OCI-M2 (cell line): ENCODE results near the gene ATF7IP.

Experiments used
- DNase-seq: peaks from one replicate; lab custom pipeline; 2025; ENCODE audit not compliant: unreplicated experiment; lab: John Stamatoyannopoulos, UW

The ATF7IP gene

DNA sequence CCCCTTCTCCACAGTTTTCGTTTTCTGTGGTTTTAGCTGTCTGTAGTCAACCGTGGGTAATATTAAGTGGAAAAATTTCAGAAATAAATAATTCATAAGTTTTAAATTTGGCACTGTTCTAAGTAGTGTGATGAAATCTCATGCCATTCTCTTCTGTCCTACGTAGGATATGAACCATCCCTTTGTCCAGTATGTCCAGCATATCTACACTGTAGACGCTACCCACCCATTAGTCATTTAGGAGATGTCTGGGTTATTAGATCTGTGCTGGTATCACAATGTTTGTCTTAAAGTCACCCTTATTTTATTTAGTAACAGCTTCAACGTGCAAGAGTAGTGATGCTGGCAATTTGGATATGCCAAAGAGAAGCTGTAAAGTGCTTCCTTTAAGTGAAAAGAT lies 44.7 kb downstream of the ATF7IP start:
- DNase-seq = no peak

DNA sequence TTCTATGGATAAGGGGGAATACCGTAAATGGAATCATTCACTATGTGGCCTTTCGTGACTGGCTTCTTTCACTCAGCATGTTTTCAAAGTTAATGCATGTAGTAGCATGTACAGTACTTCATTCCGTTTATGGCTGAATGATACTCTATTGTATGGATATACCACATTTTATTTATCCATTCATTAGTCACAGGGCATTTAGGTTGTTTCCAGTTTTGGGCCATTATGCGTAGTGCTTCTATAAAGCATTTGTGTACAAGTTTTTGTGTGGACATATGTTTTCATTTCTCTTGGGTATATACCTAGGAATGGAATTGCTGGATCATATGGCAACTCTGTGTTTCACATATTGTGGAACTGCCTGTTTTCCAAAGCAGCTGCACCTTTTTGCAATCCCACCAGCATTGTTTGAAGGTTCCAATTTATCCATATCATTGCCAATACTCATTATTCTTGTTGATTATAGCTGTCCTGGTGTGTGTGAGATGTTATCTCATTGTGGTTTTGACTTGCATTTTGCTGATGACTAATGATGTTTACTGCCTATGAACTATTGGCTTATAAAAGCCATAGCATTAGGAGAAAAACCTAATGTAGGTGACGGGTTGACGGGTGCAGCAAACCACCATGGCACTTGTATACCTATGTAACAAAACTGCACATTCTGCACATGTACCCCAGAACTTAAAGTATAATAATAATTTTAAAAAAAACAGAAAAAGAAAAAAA lies 45.5 kb downstream of the ATF7IP start:
- DNase-seq = no peak

DNA sequence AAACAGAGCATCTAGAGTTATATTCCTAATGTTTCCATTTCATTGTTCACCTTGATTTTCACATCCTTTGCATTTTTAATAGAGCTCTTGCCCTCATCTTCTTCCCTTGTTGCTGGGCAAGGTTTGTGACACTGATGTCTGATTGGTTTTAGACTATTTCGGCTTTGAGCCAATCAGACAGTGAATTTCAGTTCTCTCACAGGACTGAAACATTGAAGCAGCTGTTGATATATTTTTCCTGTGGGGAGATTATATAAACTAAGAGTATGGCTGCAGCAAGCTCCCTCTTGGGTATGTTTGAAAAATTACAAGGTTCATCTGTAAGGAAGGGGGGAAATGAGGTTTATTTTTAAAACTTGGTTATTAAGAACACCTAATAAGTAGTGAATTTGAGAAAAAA lies 51.2 kb downstream of the ATF7IP start:
- no peak for DNase-seq

DNA sequence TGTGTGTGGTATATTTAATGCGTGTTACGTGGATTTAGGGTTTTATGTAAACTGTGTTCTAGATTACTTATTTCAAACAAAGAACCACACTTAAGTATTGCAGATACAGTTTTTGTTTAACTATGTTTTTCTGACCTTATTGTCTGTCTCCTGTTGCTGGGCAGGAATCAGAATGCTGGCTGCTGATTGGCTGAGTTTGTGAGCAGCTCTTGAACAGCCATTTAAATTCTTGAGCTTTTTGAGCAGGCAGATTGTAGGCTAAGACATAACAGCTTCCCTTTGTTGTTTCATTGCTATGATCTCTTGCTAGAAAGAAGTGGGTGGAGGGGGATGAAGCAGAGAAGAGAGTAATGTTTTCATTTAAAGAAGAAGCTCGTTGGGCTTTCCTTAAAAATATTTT lies 52.2 kb downstream of the ATF7IP start:
- DNase-seq = no peak

DNA sequence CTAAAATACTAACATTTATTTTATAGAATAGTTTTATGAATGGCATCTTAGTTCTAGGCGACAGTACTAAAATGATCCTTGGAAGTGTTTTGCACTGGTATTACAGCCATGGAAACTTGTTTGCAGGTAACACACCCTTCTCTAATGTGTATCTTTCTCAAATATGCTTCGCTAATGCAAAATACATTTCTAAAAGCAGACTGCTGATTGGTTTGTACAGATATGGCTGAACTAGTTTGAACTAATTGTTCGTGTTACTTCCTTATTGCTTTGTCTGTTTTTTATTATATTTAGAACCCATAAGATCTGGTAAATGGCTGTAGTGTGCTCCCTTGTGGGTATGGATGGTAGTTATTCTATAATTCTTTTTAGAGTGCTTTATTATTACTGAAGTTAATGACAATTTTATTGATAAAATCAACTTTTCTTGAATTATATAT lies 53.0 kb downstream of the ATF7IP start:
- no peak for DNase-seq

DNA sequence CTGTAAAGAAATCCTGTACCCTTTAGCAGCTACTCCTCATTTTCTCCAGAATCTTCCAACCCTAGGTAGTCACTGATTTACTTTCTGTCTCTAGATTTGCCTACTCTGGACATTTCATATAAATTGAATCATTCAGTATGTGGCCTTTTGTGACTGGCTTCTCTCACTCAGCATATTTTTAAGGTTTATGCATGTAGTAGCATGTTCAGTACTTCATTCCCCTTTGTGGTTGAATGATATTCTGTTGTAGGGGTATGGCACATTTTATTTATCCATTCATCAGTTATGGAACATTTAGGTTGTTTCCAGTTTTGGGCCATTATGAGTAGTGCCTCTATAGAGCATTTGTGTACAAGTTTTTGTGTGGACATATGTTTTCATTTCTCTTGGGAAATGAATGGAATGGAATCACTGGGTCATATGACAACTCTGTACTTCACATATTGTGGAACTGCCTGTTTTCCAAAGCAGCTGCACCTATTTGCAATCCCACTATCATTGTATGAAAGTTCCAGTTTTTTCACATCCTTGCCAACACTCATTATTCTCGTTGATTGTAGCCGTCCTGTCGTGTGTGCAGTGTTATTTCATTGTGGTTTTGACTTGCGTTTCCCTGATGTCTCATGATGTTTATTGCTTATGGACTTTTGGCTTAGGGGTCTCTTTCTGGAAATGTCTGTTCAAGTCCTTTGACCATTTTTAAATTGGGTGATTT lies 57.2 kb downstream of the ATF7IP start:
- no peak for DNase-seq

DNA sequence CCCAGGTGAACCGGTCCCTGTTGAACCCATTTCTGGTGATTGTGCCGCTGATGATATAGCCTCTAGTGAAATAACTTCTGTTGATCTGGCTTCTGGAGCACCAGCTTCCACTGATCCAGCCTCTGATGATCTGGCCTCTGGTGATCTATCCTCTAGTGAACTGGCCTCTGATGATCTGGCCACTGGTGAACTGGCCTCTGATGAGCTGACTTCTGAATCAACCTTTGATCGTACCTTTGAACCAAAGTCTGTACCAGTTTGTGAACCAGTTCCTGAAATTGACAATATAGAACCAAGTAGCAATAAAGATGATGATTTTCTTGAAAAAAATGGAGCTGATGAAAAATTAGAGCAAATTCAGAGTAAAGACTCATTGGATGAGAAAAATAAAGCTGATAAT lies 59.1 kb downstream of the ATF7IP start:
- DNase-seq = no peak

DNA sequence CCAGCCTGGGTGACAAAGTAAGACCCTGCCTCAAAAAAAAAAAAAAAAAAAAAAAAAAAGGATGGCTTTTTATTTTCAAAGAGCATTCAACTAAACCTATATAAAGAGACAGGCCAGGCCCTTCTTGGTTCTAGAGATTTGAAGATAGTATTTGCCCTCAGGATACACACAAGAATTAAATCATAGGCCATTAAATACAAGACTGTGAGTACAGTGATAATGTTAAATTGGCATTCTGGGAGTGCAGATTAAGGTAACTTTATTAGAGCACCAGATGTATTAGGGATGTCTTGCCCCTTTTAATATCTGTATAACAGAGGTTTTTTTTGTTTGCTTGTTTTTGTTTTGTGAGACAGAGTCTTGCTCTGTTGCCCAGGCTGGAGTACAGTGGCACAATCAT lies 61.3 kb downstream of the ATF7IP start:
- no peak for DNase-seq

DNA sequence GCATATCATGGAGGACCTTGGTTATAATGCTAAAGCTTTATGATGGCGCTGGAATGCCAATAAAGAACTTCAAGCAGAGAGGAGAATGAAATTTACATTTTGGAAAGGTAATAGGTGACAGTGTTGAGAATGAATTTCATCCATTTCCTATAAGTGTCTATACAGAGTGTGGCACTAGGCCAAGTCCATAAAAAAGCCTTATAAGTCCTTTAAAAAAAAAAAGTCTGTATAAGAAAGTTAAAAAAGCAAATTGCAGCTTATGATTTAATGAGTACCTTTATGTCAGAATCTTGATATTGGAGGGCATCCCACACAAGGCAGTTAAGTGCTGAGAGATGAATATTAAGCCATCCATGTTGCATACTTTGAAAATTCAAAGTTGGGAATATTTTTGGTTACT lies 62.4 kb downstream of the ATF7IP start:
- no peak for DNase-seq

DNA sequence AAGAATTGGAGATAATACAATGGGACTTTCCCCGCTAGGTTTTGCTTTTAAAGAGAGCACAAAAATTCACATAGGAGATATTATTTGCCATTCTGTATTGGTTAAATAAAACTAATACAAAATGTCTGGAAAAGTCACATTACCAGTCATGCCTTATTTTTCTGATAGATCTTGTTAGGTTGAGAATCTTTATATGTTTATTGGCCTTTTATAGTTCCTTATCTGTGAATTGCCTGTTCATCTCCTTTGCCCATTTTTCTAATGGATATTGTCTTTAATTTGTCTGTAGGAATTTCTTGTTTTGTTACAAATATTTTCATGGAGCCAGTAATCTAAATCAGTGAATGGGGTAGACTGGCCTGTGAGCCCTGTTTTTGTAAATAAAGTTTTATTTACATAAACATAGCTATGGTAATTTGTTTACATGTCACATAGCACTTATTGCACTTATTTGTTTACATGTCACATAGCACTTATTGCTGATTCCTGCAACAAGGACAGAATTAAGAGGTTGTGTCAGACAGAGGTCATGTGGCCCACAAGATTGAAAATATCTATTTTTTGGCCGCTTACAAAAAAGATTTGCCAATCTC lies 65.0 kb downstream of the ATF7IP start:
- DNase-seq = no peak

DNA sequence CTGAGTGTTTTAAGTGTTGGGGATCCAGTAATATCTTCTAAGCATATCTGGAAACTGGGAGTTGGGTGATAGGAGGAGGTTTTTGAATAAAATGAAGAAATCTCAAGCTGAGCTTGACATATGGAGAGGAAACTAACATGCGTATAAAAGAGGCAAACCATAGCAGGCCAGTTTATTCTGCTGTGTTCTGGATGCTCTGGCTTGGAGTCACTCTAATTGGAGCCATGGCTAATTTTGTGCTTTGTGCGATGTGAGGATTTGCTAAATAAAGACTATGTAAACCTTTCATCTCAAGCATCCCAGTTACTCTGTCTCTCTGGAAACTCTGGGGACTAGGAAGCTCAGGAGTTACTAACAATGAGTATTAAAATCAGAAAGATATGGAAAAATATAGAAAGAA lies 66.5 kb downstream of the ATF7IP start:
- DNase-seq = no peak

DNA sequence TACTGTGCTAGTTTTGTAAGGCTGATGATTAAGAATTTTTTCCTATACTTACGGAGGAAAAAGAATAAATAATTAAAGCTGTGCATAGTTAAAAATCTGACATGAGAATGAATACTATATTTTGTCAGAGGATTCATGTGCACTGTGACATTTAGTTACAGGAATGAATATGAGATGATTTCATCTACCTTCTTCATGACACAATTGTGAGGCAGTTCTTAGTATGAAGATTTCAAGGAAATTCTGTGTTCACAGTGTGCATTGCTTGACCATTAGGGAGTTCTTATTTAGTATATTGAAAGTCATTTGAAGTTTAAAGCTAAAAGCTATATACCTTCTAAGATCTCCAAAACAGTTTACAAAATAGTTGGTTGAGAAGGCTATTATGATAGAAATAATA lies 70.1 kb downstream of the ATF7IP start:
- no peak for DNase-seq

DNA sequence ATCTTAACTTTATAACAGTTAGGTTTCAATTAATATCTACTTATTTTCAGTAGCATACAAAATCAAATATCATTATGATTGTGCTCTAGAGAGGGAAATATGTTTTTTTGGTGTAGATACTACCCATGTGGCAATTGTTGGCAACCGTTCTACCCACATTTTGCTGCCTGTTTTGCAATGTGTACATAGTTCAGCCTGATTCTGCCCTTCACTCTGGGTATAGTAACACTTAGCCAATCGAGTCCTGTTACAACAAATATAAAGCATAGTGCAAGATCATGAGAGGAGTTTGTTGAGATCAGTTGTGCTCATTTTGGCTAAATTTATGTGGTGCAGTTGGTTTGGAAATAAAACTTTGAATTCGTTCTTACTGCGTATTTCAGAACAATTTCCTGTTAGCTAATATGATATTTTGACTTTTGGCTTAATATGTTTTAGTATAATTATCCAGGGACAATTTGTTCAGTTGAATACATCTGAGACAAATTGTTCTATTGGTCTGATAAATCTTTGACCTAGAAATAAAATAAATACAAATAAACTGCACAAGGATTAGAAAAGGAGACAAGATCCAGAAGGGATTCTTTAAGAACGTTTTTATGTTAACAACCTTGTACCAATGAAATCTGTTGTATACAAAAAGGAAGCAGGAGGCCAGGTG lies 76.9 kb downstream of the ATF7IP start:
- DNase-seq = no peak

DNA sequence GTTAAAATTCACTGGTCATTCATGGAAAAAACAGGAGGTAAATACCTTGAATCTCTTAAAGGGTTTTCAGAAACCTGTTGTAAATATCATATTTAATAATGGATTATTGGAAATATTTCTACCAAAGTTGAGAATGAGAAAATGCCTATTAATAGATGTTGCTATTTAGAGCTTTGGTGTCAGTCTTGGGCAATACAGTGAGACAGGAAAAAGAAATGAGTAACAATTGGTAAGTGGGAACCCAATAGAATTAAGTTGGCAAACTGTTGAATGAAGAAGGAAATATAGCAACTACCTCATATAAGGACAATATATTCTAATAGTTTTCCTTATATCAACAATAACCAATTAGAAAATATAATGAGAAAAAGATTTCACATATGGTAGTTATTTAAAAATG lies 78.0 kb downstream of the ATF7IP start:
- DNase-seq = no peak

DNA sequence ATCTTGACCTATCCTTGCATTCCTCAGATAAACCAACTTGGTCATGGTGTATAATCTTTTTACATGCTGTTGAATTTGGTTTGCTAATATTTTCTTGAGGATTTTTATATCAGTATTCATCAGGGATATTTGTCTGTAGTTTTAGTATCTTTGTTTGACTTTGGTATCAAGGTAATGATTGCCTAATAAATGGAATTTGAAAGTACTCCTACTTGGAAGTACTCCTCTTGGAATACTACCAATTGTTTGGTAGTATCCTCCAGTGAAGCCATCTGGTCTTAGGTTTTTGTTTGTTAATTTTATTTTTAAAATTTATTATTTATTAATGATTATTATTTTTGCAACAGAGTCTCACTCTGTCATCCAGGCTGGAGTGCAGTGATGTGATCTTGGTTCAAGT lies 85.0 kb downstream of the ATF7IP start:
- no peak for DNase-seq

DNA sequence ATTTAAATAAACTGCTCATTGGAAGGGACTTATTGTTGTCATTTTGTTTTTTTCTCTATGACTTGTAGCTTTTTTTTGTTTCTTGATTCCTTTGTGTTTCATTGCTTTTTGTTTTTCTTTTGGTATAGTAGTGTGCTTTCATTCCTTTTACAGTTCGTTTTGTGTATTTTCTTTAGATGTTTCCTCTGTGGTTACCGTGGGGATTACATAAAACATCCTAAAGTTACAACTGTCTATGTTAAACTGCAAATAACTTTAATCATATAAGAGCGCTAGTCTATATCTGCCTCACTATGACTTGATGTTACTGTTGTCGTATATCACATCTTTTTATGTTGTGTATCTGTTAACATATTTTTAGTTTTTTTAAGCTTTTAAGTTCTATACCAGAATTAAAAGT lies 86.9 kb downstream of the ATF7IP start:
- no peak for DNase-seq

DNA sequence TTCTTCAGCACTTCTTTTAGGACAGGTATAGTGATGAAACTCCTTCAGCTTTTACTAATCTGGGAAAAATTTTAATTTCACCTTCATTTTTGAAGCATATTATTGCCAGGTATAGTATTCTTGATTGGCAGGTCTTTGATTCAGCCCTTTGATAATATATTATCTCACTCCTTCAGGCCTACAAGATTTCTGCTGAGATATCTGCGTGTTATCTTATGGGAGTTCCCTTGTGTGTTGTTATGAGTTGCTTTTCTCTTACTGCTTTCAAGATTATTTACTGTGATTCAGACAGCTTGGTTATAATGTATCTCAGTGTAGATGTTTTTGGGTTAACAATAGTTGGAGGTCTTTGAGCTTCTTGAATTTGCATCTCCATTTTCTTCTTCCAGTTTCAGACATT lies 87.4 kb downstream of the ATF7IP start:
- no peak for DNase-seq

DNA sequence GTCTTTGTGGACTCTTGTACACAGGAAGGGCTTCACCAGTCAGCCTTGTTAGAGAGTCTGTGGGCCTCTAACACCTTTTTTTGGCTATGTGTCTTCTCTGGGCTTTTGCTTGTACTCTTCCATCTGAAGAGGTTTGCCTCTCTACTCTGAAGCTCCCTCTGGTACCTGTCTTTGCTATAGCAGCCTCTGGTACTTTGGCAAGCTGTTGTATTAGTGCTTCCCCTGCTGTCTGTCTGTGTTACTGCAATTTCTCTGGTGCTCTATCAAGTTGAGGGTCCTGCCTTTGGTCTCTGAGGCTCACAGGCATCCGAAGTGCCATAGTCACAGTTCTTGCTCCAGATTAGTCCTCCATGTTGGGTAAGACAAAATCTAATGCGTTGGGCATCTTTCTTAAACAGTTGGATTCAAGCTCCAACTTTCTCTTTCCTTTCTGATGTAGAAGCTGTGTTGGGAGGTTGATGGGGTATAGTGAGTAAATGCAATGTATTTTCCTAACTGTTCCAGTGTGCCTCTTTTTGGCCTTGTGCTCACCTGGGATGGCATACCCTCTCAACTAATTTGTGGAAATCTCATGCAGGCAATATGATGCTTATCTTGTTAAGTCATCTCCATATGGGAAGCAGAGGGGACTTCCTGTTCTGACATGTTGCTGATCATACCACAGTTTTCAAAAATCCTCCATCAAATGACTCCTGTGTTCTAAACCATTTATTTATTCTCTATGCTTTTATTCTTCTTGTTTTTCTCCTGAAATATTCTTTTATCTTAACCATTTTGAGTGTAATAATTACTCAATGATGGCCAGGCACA lies 88.8 kb downstream of the ATF7IP start:
- DNase-seq = no peak

DNA sequence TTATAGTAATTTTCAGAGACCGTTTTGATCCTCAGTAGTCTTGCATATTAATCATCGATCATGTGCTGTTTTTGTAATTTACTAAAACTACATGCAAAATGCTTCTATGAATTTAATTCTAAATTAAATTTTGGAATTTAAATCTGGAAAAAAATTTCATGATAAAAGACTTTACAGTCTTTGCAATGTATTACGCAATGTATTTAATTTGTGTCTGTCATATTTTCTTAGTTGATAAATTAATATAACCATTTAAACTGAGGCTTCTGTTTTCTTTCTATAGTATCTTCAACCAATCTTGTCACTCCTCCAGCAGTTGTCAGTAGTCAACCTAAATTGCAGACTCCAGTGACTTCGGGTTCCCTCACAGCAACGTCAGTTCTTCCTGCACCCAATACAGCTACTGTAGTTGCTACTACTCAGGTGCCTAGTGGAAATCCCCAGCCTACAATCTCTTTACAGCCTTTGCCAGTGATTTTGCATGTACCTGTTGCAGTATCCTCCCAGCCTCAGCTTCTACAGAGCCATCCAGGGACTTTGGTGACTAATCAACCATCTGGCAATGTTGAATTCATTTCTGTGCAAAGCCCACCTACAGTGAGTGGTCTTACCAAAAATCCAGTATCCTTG lies 94.8 kb downstream of the ATF7IP start:
- DNase-seq = no peak

DNA sequence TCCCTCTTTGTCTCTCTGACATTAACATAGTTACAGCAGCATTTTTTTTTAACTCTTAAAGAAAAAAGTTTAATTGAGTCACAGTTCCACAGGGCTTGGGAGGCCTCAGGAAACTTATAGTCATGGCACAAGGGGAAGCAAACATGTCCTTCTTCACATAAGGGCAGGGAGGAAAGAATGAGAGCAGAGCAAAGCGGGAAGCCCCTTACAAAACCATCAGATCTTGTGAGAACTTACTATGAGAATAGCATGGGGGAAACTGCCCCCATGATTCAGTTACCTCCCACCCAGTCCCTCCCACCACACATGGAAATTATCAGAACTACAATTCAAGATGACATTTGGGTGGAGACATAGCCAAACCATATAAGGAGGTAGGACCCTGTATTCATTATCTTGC lies 106.0 kb downstream of the ATF7IP start:
- no peak for DNase-seq
